Keratinocyte (primary cell): ENCODE data around the gene LHX5. TPM values are rescaled to one million over a fixed set of nuclear protein-coding genes. Genes with fewer than 3 reads are reported as not detected.

Experiments used
- DNase-seq: peaks from one replicate; pipeline ENCODE4 v3.0.0-alpha.2; 2011; ENCODE audit warnings: low read depth, missing footprints, low spot score
- FAIRE-seq: peaks from 2 replicates; lab custom pipeline; 2011; peaks lifted over from hg19 to GRCh38; lab: Jason Lieb, UNC
- H2AFZ ChIP-seq: 2 replicates; pipeline ENCODE4 v1.6.0; 2012; ENCODE audit warnings: low read length, control low read depth, inconsistent platforms; ENCODE audit not compliant: control insufficient read depth
- H3K27ac ChIP-seq: 2 replicates; pipeline ENCODE4 v1.5.1; 2011; ENCODE audit warnings: low read length; ENCODE audit not compliant: control insufficient read depth, insufficient read depth
- H3K27me3 ChIP-seq: 3 replicates; pipeline ENCODE4 v1.6.0; 2011; ENCODE audit warnings: low read length; ENCODE audit not compliant: control insufficient read depth, insufficient read depth; ENCODE audit errors: extremely low read depth
- H3K36me3 ChIP-seq, 2 experiments: 2 replicates in 1 of 2; 3 replicates in 1 of 2; pipeline ENCODE4 v1.5.1; 2011; ENCODE audit warnings: low read length in 2 of 2, mild to moderate bottlenecking in 1 of 2; ENCODE audit not compliant: control insufficient read depth in 2 of 2, insufficient read depth in 2 of 2; ENCODE audit errors: extremely low read depth in 1 of 2
- H3K4me1 ChIP-seq: 3 replicates; pipeline ENCODE4 v1.5.1; 2011; ENCODE audit warnings: low read length; ENCODE audit not compliant: control insufficient read depth, insufficient read depth; ENCODE audit errors: extremely low read depth
- H3K4me2 ChIP-seq: 3 replicates; pipeline ENCODE4 v1.6.0; 2011; ENCODE audit warnings: low read depth, low read length; ENCODE audit not compliant: control insufficient read depth, insufficient read depth; ENCODE audit errors: extremely low read depth
- H3K4me3 ChIP-seq, 3 experiments: fragments of 200-600 bp in 1 of 3; sonication (generic) in 1 of 3; 2 replicates in 2 of 3; 3 replicates in 1 of 3; pipeline ENCODE4 v1.5.1; 2011 to 2016; ENCODE audit warnings: low read length in 3 of 3, mild to moderate bottlenecking in 3 of 3, control low read depth in 2 of 3, inconsistent platforms in 1 of 3, low read depth in 1 of 3, mixed read lengths in 1 of 3, mixed run types in 1 of 3, moderate library complexity in 1 of 3; ENCODE audit not compliant: control insufficient read depth in 2 of 3, insufficient read depth in 2 of 3; ENCODE audit errors: extremely low read depth in 1 of 3
- H3K79me2 ChIP-seq: 2 replicates; pipeline ENCODE4 v1.6.0; 2012; ENCODE audit warnings: low read length; ENCODE audit not compliant: control insufficient read depth, insufficient read depth
- H3K9ac ChIP-seq: 3 replicates; pipeline ENCODE4 v1.6.0; 2011; ENCODE audit warnings: low read length; ENCODE audit not compliant: control insufficient read depth, insufficient read depth; ENCODE audit errors: extremely low read depth
- H3K9me1 ChIP-seq: 3 replicates; pipeline ENCODE4 v1.6.0; 2011; ENCODE audit warnings: low read length; ENCODE audit not compliant: control insufficient read depth, insufficient read depth; ENCODE audit errors: extremely low read depth
- H3K9me3 ChIP-seq: 2 replicates; pipeline ENCODE4 v1.5.1; 2012; ENCODE audit warnings: low read depth, low read length; ENCODE audit not compliant: control insufficient read depth
- H4K20me1 ChIP-seq: 3 replicates; pipeline ENCODE4 v1.6.0; 2011; ENCODE audit warnings: low read length; ENCODE audit not compliant: control insufficient read depth, insufficient read depth; ENCODE audit errors: extremely low read depth
- EZH2 ChIP-seq: IDR thresholded peaks from one replicate; pipeline ENCODE4 v1.6.1; 2012; ENCODE audit warnings: inconsistent platforms, mild to moderate bottlenecking, low read length, moderate library complexity
- dilution Hi-C: fragments of 300-500 bp; cut with MboI; formaldehyde crosslinking; loops from one replicate; pipeline ENCODE4 v1.7.0; 2020; ENCODE audit warnings: low sequenced_read_pairs; ENCODE audit not compliant: extremely low pct_ligation_motif_present
- polyA plus RNA-seq, 5 experiments: library from polyadenylated mRNA; depleted of rRNA in 3 of 5; stranded (reverse) in 3 of 5; stranded (forward) in 1 of 5; unstranded in 1 of 5; fragments of >200 nt; gene quantifications; 1 replicate in 1 of 5; 2 replicates in 3 of 5; 3 replicates in 1 of 5; pipeline versions ENCODE4 v1.2.1 to v1.2.3, GENCODE V29; 2011 to 2012; ENCODE audit warnings: missing spikeins in 2 of 5, low read depth in 1 of 5, low replicate concordance in 1 of 5
- TF ChIP-seq, protein P1 (sequence below), 3 experiments: IDR thresholded peaks in 1 of 3; conservative IDR thresholded peaks in 1 of 3; optimal IDR thresholded peaks in 1 of 3; 2 replicates in 2 of 3; 3 replicates in 1 of 3; pipeline versions ENCODE3 to v1.5.1; 2011; ENCODE audit warnings: low read length in 3 of 3, mild to moderate bottlenecking in 3 of 3, moderate library complexity in 2 of 3, control low read depth in 1 of 3, inconsistent platforms in 1 of 3; ENCODE audit not compliant: insufficient read depth in 2 of 3; ENCODE audit errors: extremely low read depth in 1 of 3

The LHX5 gene
- polyA plus RNA-seq, 1 donor (not counting 4 experiments of a cell fraction or from before 2014, with no cell fraction given) = 0.04 TPM

DNA sequence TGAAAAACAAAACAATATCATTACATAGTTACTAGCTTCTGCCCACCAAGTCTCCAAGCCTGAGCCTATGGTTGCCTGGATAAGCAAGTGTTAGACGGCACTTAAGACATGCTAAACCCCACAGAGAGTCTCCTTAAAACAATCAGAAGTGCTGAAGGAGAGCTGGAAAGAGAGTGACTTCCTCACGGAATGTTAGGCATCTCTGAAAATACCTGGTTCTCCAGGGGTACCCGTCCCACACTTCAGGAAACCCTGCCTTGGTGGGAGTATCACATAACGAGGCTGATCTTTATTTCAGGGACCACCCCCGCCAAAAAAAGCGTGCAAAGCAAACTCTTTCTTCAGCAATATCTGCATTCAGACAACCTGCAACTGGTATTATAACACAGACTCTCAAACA, 18.3 kb downstream of the LHX5 start:
- Histone ChIP-seq H3K9me1 (no peaks in the 10 kb centered on the region), H3K27ac (no peak overlapping the region), H3K9ac (no peak overlapping the region), H3K79me2 (no peaks in the 10 kb centered on the region), H2AFZ (no peak overlapping the region), H4K20me1 (no peaks in the 10 kb centered on the region), H3K4me2 (no peak overlapping the region), H3K9me3 (no peaks in the 10 kb centered on the region), H3K36me3 (no peaks in the 10 kb centered on the region), H3K4me1 (no peaks in the 10 kb centered on the region), H3K4me3 (no peak overlapping the region), H3K27me3 (peaks cover 4% of the 10 kb centered on the region)
- dilution Hi-C loops = no loop called here
- TF ChIP-seq, protein P1, sequence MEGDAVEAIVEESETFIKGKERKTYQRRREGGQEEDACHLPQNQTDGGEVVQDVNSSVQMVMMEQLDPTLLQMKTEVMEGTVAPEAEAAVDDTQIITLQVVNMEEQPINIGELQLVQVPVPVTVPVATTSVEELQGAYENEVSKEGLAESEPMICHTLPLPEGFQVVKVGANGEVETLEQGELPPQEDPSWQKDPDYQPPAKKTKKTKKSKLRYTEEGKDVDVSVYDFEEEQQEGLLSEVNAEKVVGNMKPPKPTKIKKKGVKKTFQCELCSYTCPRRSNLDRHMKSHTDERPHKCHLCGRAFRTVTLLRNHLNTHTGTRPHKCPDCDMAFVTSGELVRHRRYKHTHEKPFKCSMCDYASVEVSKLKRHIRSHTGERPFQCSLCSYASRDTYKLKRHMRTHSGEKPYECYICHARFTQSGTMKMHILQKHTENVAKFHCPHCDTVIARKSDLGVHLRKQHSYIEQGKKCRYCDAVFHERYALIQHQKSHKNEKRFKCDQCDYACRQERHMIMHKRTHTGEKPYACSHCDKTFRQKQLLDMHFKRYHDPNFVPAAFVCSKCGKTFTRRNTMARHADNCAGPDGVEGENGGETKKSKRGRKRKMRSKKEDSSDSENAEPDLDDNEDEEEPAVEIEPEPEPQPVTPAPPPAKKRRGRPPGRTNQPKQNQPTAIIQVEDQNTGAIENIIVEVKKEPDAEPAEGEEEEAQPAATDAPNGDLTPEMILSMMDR (optimal IDR thresholded peaks at IDR 0.05 in 1 of 3, IDR thresholded peaks at IDR 0.05 in 1 of 3, conservative IDR thresholded peaks at IDR 0.05 in 1 of 3; ENCODE audit: extremely low read depth in 1 of 3, insufficient read depth in 2 of 3, low read length in 3 of 3) = no peak
- no peak for TF ChIP-seq EZH2
- DNase-seq (no peak), FAIRE-seq (no peak)

DNA sequence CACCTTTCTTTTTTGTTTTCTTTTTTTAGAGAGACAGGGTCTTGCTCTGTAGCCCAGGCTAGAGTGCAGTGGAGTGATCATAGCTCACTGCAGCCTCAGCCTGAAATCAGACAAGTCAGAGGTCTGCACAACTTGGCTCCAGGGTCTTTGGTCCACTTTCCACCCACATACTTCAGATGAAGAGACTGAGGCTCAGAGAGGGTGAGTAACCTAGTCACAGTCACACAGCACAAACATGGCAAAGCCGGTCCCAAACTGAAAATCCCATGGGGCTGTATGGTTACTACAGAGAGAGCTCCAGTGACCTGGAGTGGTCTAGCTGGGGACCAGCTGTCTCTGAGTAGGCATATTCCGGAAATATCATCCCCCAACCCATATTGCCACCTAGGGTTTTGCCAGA, 19.2 kb downstream of the LHX5 start:
- Histone ChIP-seq H3K79me2 (no peaks in the 10 kb centered on the region), H3K36me3 (no peaks in the 10 kb centered on the region), H3K9me3 (no peaks in the 10 kb centered on the region), H3K9me1 (no peaks in the 10 kb centered on the region), H3K4me3 (no peak overlapping the region), H3K27ac (no peak overlapping the region), H3K4me1 (no peaks in the 10 kb centered on the region), H3K27me3 (peaks cover 5% of the 10 kb centered on the region), H4K20me1 (no peaks in the 10 kb centered on the region), H3K9ac (no peak overlapping the region), H2AFZ (no peak overlapping the region), H3K4me2 (no peak overlapping the region)
- no peak for FAIRE-seq
- dilution Hi-C loops = no loop called here
- no peak for DNase-seq
- TF ChIP-seq, protein P1 (optimal IDR thresholded peaks at IDR 0.05 in 1 of 3, IDR thresholded peaks at IDR 0.05 in 1 of 3, conservative IDR thresholded peaks at IDR 0.05 in 1 of 3; ENCODE audit: extremely low read depth in 1 of 3, insufficient read depth in 2 of 3, low read length in 3 of 3) = no peak
- no peak for TF ChIP-seq EZH2
